B cell (primary cell): ENCODE data around the gene EBF3. TPM values are rescaled to one million over a fixed set of nuclear protein-coding genes. Genes with fewer than 3 reads are reported as not detected.

Source experiments
- ATAC-seq: fragments of 200-7000 bp; cut with Tn5 transposase; one replicate; pipeline ENCODE4 v1.10.0; 2021; ENCODE audit warnings: low read depth, mild to moderate bottlenecking, moderate number of reproducible peaks, moderate library complexity
- CTCF ChIA-PET: fragments of 350-600 bp; sonication (Branson Sonifier 250); formaldehyde crosslinking; loops from one replicate; lab custom pipeline; 2021; ENCODE audit warnings: antibody characterized with exemption, inconsistent platforms; lab: Charles Lee
- POLR2A ChIA-PET: fragments of 350-600 bp; sonication (Branson Sonifier 250); formaldehyde crosslinking; loops from one replicate; lab custom pipeline; 2021; ENCODE audit warnings: antibody characterized with exemption; lab: Charles Lee
- DNase-seq: peaks from one replicate; pipeline ENCODE4 v3.0.0; 2013
- H2AFZ ChIP-seq: 2 replicates; pipeline ENCODE4 v1.6.1; 2012; ENCODE audit warnings: mild to moderate bottlenecking, low read depth, low read length; ENCODE audit not compliant: insufficient read depth, poor library complexity, severe bottlenecking
- H3K27ac ChIP-seq, 2 donors: 1 replicate in 1 of 2; 2 replicates in 1 of 2; pipeline ENCODE4 v1.5.1; 2012 to 2013; ENCODE audit warnings: low read length in 2 of 2, mild to moderate bottlenecking in 2 of 2, moderate library complexity in 1 of 2
- H3K27me3 ChIP-seq, 4 experiments: fragments of 200-600 bp in 1 of 4; sonication (generic) in 1 of 4; replicated peaks in 1 of 4; 1 replicate in 2 of 4; 2 replicates in 2 of 4; pipeline versions ENCODE4 v1.6.1 to v1.7.0; 2013 to 2016; ENCODE audit warnings: low read length in 3 of 4, mild to moderate bottlenecking in 2 of 4, mixed read lengths in 1 of 4, moderate library complexity in 1 of 4; ENCODE audit not compliant: insufficient read depth in 4 of 4, control insufficient read depth in 3 of 4; ENCODE audit errors: control extremely low read depth in 1 of 4
- H3K36me3 ChIP-seq, 2 experiments: replicated peaks in 1 of 2; 1 replicate in 1 of 2; 2 replicates in 1 of 2; pipeline versions ENCODE4 v1.6.1 to v1.7.1; 2013; ENCODE audit warnings: low read length in 1 of 2; ENCODE audit not compliant: insufficient read depth in 2 of 2, control insufficient read depth in 1 of 2; ENCODE audit errors: control extremely low read depth in 1 of 2, extremely low read depth in 1 of 2
- H3K4me1 ChIP-seq, 2 donors: fragments of 200-600 bp in 1 of 2; sonication (generic) in 1 of 2; 1 replicate in 1 of 2; 2 replicates in 1 of 2; pipeline versions ENCODE4 v1.5.1 to v1.6.1; 2013 to 2017; ENCODE audit warnings: low read length in 2 of 2; ENCODE audit not compliant: control insufficient read depth in 2 of 2, insufficient read depth in 2 of 2
- H3K4me2 ChIP-seq: replicated peaks from 2 replicates; pipeline ENCODE3; 2012; ENCODE audit warnings: mild to moderate bottlenecking, low read depth, low read length; ENCODE audit not compliant: poor library complexity, severe bottlenecking
- H3K4me3 ChIP-seq, 5 experiments: fragments of 200-600 bp in 1 of 5; sonication (generic) in 1 of 5; 1 replicate in 3 of 5; 2 replicates in 2 of 5; pipeline versions ENCODE4 v1.5.1 to v1.7.0; 2011 to 2016; ENCODE audit warnings: low read length in 4 of 5, mild to moderate bottlenecking in 4 of 5, low read depth in 2 of 5, control low read depth in 1 of 5, moderate library complexity in 1 of 5; ENCODE audit not compliant: insufficient read depth in 1 of 5; ENCODE audit errors: control extremely low read depth in 1 of 5, extremely low read depth in 1 of 5
- H3K79me2 ChIP-seq: fragments of 200-600 bp; sonication (generic); one replicate; pipeline ENCODE4 v1.6.0; 2016; ENCODE audit warnings: low read length; ENCODE audit not compliant: control insufficient read depth, insufficient read depth
- H3K9ac ChIP-seq: fragments of 200-600 bp; sonication (generic); 2 replicates; pipeline ENCODE4 v1.6.1; 2017; ENCODE audit warnings: mild to moderate bottlenecking, low read length, moderate library complexity
- H3K9me3 ChIP-seq, 3 donors: one replicate each; pipeline versions ENCODE4 v1.6.1 to v1.7.1; 2013; ENCODE audit warnings: low read length in 2 of 3; ENCODE audit not compliant: control insufficient read depth in 2 of 3, insufficient read depth in 1 of 3; ENCODE audit errors: control extremely low read depth in 1 of 3
- H4K20me1 ChIP-seq: 2 replicates; pipeline ENCODE4 v1.6.0; 2012; ENCODE audit warnings: mild to moderate bottlenecking, low read length; ENCODE audit not compliant: insufficient read depth, control insufficient read depth, poor library complexity, severe bottlenecking
- H3K27ac Mint-ChIP-seq: one replicate; pipeline ENCODE4 v1.8.0; 2021; ENCODE audit warnings: mixed read lengths
- H3K27me3 Mint-ChIP-seq: one replicate; pipeline ENCODE4 v1.8.0; 2021; ENCODE audit warnings: mixed read lengths
- H3K4me1 Mint-ChIP-seq: one replicate; pipeline ENCODE4 v1.8.0; 2021; ENCODE audit warnings: mixed read lengths
- H3K4me3 Mint-ChIP-seq: one replicate; pipeline ENCODE4 v1.8.0; 2021; ENCODE audit warnings: mixed read lengths
- H3K9me3 Mint-ChIP-seq: one replicate; pipeline ENCODE4 v1.8.0; 2022; ENCODE audit warnings: mixed read lengths; ENCODE audit not compliant: insufficient read depth
- CTCF ChIP-seq: fragments of 200-600 bp; IDR thresholded peaks from one replicate; pipeline ENCODE4 v1.8.0; 2022; ENCODE audit warnings: antibody characterized with exemption, mild to moderate bottlenecking
- EZH2 ChIP-seq: IDR thresholded peaks from 2 replicates; pipeline ENCODE4 v1.6.1; 2012; ENCODE audit warnings: borderline replicate concordance, low read depth, mild to moderate bottlenecking, moderate library complexity, low read length; ENCODE audit not compliant: insufficient read depth, poor library complexity, severe bottlenecking
- WGBS: methylation state at CpG from one replicate; pipeline ENCODE4 v1.1.5; 2013; ENCODE audit warnings: missing lambda C conversion rate; ENCODE audit not compliant: insufficient coverage; 5-methylcytosine and 5-hydroxymethylcytosine counted together
- intact Hi-C: fragments of 100-400 bp; cut with micrococcal nuclease; formaldehyde crosslinking; loops from one replicate; pipeline ENCODE4 v1.10.0; 2022
- polyA plus RNA-seq: library from polyadenylated mRNA; depleted of rRNA; stranded (reverse); fragments of >200 nt; gene quantifications from 2 replicates; pipeline ENCODE4 v1.2.3, GENCODE V29; 2012
- total RNA-seq, 2 donors: library from RNA; stranded (reverse); fragments of 120-200 nt in 1 of 2; gene quantifications; 1 replicate in 1 of 2; 2 replicates in 1 of 2; pipeline versions ENCODE4 v1.2.3 to v1.2.4, GENCODE V29; 2013 to 2022

EBF3 gene
- total and polyA plus RNA-seq, 2 donors (not counting 1 experiment from before 2014, with no cell fraction given), result not detected

GRCh38 chr10:129934196-129934925, 29.7 kb downstream of the EBF3 start:
- H3K9me3 ChIP-seq, result no peaks in the 10 kb centered on the region
- intact Hi-C loops, result no loop called here
- POLR2A ChIA-PET, result no interaction called here
- no peaks in the 10 kb centered on the region for H3K4me1 ChIP-seq
- H4K20me1 ChIP-seq, result no peaks in the 10 kb centered on the region
- DNase-seq, result no peak
- TF ChIP-seq EZH2 (no peak), CTCF (no peak)
- no peaks in the 10 kb centered on the region for H3K79me2 ChIP-seq
- no peak overlapping the region for H3K9ac ChIP-seq
- no peak overlapping the region for H3K27ac Mint-ChIP-seq
- H3K27me3 ChIP-seq, result no peaks in the 10 kb centered on the region
- H3K4me1 Mint-ChIP-seq, result no peaks in the 10 kb centered on the region
- H3K9me3 Mint-ChIP-seq, result no peaks in the 10 kb centered on the region
- CTCF ChIA-PET, result interaction anchor here (1.3 kb wide), 1 partner anchor 9 kb away, joined by 3 read pairs; no protein-coding TSS in a partner anchor
- ATAC-seq, result no peak
- H3K36me3 ChIP-seq, result no peaks in the 10 kb centered on the region
- WGBS, result 93% methylated on average over 9 of the region's 12 CpGs
- no peak overlapping the region for H2AFZ ChIP-seq
- no peak overlapping the region for H3K4me3 ChIP-seq
- no peak overlapping the region for H3K27ac ChIP-seq
- H3K4me3 Mint-ChIP-seq, result no peak overlapping the region
- H3K27me3 Mint-ChIP-seq, result peaks cover 6% of the 10 kb centered on the region
- H3K4me2 ChIP-seq, result no peak overlapping the region

GRCh38 chr10:129933456-129934092, 30.5 kb downstream of the EBF3 start:
- CTCF ChIA-PET, result interaction anchor here (1.3 kb wide), 1 partner anchor 8 kb away, joined by 3 read pairs; no protein-coding TSS in a partner anchor
- no peak for TF ChIP-seq CTCF
- TF ChIP-seq EZH2, result no peak
- DNase-seq, result no peak
- Histone ChIP-seq H3K27me3 (no peaks in the 10 kb centered on the region), H2AFZ (no peak overlapping the region), H3K4me1 (no peaks in the 10 kb centered on the region), H3K27ac (no peak overlapping the region), H3K9ac (no peak overlapping the region), H3K4me2 (no peak overlapping the region), H3K9me3 (no peaks in the 10 kb centered on the region), H3K4me3 (no peak overlapping the region), H3K36me3 (no peaks in the 10 kb centered on the region), H3K79me2 (no peaks in the 10 kb centered on the region), H4K20me1 (no peaks in the 10 kb centered on the region)
- no peak overlapping the region for H3K4me3 Mint-ChIP-seq
- POLR2A ChIA-PET, result no interaction called here
- no peak for ATAC-seq
- no peaks in the 10 kb centered on the region for H3K4me1 Mint-ChIP-seq
- no peaks in the 10 kb centered on the region for H3K9me3 Mint-ChIP-seq
- intact Hi-C loops, result no loop called here
- 93% methylated on average over 14 of the region's 14 CpGs for WGBS
- H3K27me3 Mint-ChIP-seq, result peaks cover 6% of the 10 kb centered on the region
- no peak overlapping the region for H3K27ac Mint-ChIP-seq
